PC-3 (cell line): ENCODE results near the gene MT3. TPM values are rescaled to one million over a fixed set of nuclear protein-coding genes. Genes with fewer than 3 reads are reported as not detected.

Experiments used
- ATAC-seq: fragments of 200-7000 bp; cut with Tn5 transposase; 2 replicates; pipeline ENCODE4 v1.9.1; 2020; ENCODE audit warnings: mild to moderate bottlenecking, moderate library complexity
- BruUV-seq: library from RNA; stranded (reverse); fragments of 400-500 nt; replicated peaks from 2 replicates; lab custom pipeline; 2021; lab: Mats Ljungman, UMichigan
- CTCF ChIA-PET: fragments of 300-600 bp; sonication (Branson Sonifier 250); formaldehyde crosslinking; loops from one replicate; lab custom pipeline; 2022; ENCODE audit warnings: antibody characterized with exemption; lab: Charles Lee
- POLR2A ChIA-PET: fragments of 300-600 bp; sonication (Branson Sonifier 250); formaldehyde crosslinking; loops from one replicate; lab custom pipeline; 2022; ENCODE audit warnings: antibody characterized with exemption; ENCODE audit not compliant: unreplicated experiment; lab: Charles Lee
- DNase-seq: peaks from one replicate; pipeline ENCODE4 v3.0.0-alpha.2; 2015
- H2AFZ ChIP-seq: fragments of 300-600 bp; sonication (generic); 2 replicates; pipeline ENCODE4 v1.6.0; 2016; ENCODE audit warnings: antibody characterized with exemption, low read length
- H3F3A ChIP-seq: fragments of 300-600 bp; sonication (generic); one replicate; pipeline ENCODE4 v1.6.0; 2017; ENCODE audit warnings: antibody characterized with exemption, low read length, control low read depth, mild to moderate bottlenecking; ENCODE audit not compliant: unreplicated experiment
- H3K27ac ChIP-seq: fragments of 300-600 bp; sonication (generic); 2 replicates; pipeline ENCODE4 v1.5.1; 2016; ENCODE audit warnings: mild to moderate bottlenecking, low read length
- H3K27me3 ChIP-seq: fragments of 300-600 bp; sonication (generic); 2 replicates; pipeline ENCODE4 v1.6.1; 2016; ENCODE audit warnings: low read length, mixed read lengths
- H3K36me3 ChIP-seq: fragments of 300-600 bp; sonication (generic); 2 replicates; pipeline ENCODE4 v1.6.1; 2016; ENCODE audit warnings: low read depth, mixed run types, low read length, mixed read lengths
- H3K4me1 ChIP-seq: fragments of 300-600 bp; sonication (generic); 2 replicates; pipeline ENCODE4 v1.5.1; 2016; ENCODE audit warnings: low read length; ENCODE audit not compliant: insufficient read depth
- H3K4me2 ChIP-seq: fragments of 300-600 bp; sonication (generic); 2 replicates; pipeline ENCODE4 v1.6.0; 2016; ENCODE audit warnings: low read length
- H3K4me3 ChIP-seq: fragments of 300-600 bp; sonication (generic); 2 replicates; pipeline ENCODE4 v1.5.1; 2016; ENCODE audit warnings: mild to moderate bottlenecking, low read length, mixed read lengths
- H3K79me2 ChIP-seq: fragments of 300-600 bp; sonication (generic); 2 replicates; pipeline ENCODE4 v1.6.1; 2017; ENCODE audit warnings: low read length, mixed read lengths
- H3K9ac ChIP-seq: fragments of 300-600 bp; sonication (generic); 2 replicates; pipeline ENCODE4 v1.6.0; 2016; ENCODE audit warnings: mild to moderate bottlenecking, low read length
- H3K9me2 ChIP-seq: fragments of 300-600 bp; sonication (generic); replicated peaks from 2 replicates; pipeline ENCODE4 v1.6.1; 2016; ENCODE audit warnings: mixed run types, low read length, mixed read lengths
- H3K9me3 ChIP-seq: fragments of 300-600 bp; sonication (generic); 2 replicates; pipeline ENCODE4 v1.6.1; 2016; ENCODE audit warnings: low read length, mixed read lengths
- H4K20me1 ChIP-seq: fragments of 300-600 bp; sonication (generic); 2 replicates; pipeline ENCODE4 v1.6.1; 2016; ENCODE audit warnings: low read length, mixed read lengths
- CTCF ChIP-seq: fragments of 300-600 bp; sonication (generic); conservative IDR thresholded peaks from 2 replicates; pipeline ENCODE4 v1.5.1; 2017; ENCODE audit warnings: antibody characterized with exemption, low read depth, mild to moderate bottlenecking, low read length
- EZH2 ChIP-seq: fragments of 300-600 bp; sonication (generic); IDR thresholded peaks from one replicate; pipeline ENCODE4 v1.6.1; 2017; ENCODE audit warnings: antibody characterized with exemption, mild to moderate bottlenecking, low read length; ENCODE audit not compliant: unreplicated experiment
- EZH2phosphoT487 ChIP-seq: fragments of 300-600 bp; sonication (generic); IDR thresholded peaks from 2 replicates; pipeline ENCODE4 v1.6.1; 2018; ENCODE audit warnings: mild to moderate bottlenecking, antibody characterized with exemption, low read length, borderline replicate concordance
- intact Hi-C: fragments of 100-400 bp; cut with micrococcal nuclease; formaldehyde crosslinking; loops from 2 replicates; pipeline ENCODE4 v1.9.0; 2023
- total RNA-seq: library from RNA; depleted of rRNA; stranded (reverse); fragments of >200 nt; gene quantifications from 2 replicates; pipeline ENCODE4 v1.2.3, GENCODE V29; 2014; rRNA removed

The MT3 gene
- total RNA-seq, 1 experiment from 2014 or later: not detected

- CTCF ChIA-PET: no interaction called here
- Histone ChIP-seq H3K36me3 (no peaks in the 10 kb centered on the region), H3F3A (no peaks in the 10 kb centered on the region), H3K27ac (no peak overlapping the region), H3K4me2 (no peak overlapping the region), H3K79me2 (no peaks in the 10 kb centered on the region), H3K9ac (no peak overlapping the region), H3K4me1 (peaks cover 10% of the 10 kb centered on the region), H3K9me3 (no peaks in the 10 kb centered on the region), H3K9me2 (no peaks in the 10 kb centered on the region), H2AFZ (no peak overlapping the region), H3K4me3 (no peak overlapping the region), H3K27me3 (no peaks in the 10 kb centered on the region), H4K20me1 (no peaks in the 10 kb centered on the region)
- POLR2A ChIA-PET: no interaction called here
- no TSS peak for BruUV-seq
- TF ChIP-seq CTCF (no peak), EZH2 (no peak), EZH2phosphoT487 (no peak)
- ATAC-seq (no peak), DNase-seq (no peak)
- intact Hi-C loops: no loop called here
Measured at GRCh38 chr16:56639045-56639444, 49.7 kb downstream of the MT3 start.

- H3K4me1 ChIP-seq: peaks cover 10% of the 10 kb centered on the region
- H3F3A ChIP-seq: no peaks in the 10 kb centered on the region
- DNase-seq (no peak), ATAC-seq (no peak)
- ChIA-PET CTCF (no interaction called here), POLR2A (no interaction called here)
- H2AFZ ChIP-seq: no peak overlapping the region
- no peak overlapping the region for H3K27ac ChIP-seq
- H3K9ac ChIP-seq: no peak overlapping the region
- TF ChIP-seq CTCF: no peak
- TF ChIP-seq EZH2phosphoT487: no peak
- no peak for TF ChIP-seq EZH2
- no TSS peak for BruUV-seq
- H4K20me1 ChIP-seq: no peaks in the 10 kb centered on the region
- H3K79me2 ChIP-seq: no peaks in the 10 kb centered on the region
- intact Hi-C loops: no loop called here
- no peaks in the 10 kb centered on the region for H3K9me3 ChIP-seq
- no peaks in the 10 kb centered on the region for H3K27me3 ChIP-seq
- no peaks in the 10 kb centered on the region for H3K9me2 ChIP-seq
- H3K4me3 ChIP-seq: no peak overlapping the region
- H3K36me3 ChIP-seq: no peaks in the 10 kb centered on the region
- H3K4me2 ChIP-seq: no peak overlapping the region
Measured at GRCh38 chr16:56640076-56640475, 50.7 kb downstream of the MT3 start.

Other genes starting within 250 kb of the MT3 start
- 98.9 and 107 TPM in 2 replicates for gene AMFR, start 164.0 kb upstream of the MT3 start, total RNA-seq
- gene NUDT21, start 138.2 kb upstream of the MT3 start, total RNA-seq: 44.5 and 109 TPM in 2 replicates
- 46.4 and 55.5 TPM in 2 replicates for gene OGFOD1, start 138.0 kb upstream of the MT3 start, total RNA-seq
- gene BBS2, start 69.5 kb upstream of the MT3 start, total RNA-seq: 17.6 and 19.2 TPM in 2 replicates
- gene MT4, start 24.5 kb upstream of the MT3 start, total RNA-seq: not detected in 2 replicates
- gene MT2A, start 19.1 kb downstream of the MT3 start, total RNA-seq: 683 and 758 TPM in 2 replicates
- gene MT1E, start 36.3 kb downstream of the MT3 start, total RNA-seq: not detected in 2 replicates
- gene MT1M, start 43.1 kb downstream of the MT3 start, total RNA-seq: 1.3 and 1.5 TPM in 2 replicates
- not detected in 2 replicates for gene MT1A, start 49.1 kb downstream of the MT3 start, total RNA-seq
- gene MT1B, start 62.4 kb downstream of the MT3 start, total RNA-seq: not detected in 2 replicates
- 15.2 and 27.3 TPM in 2 replicates for gene MT1F, start 68.4 kb downstream of the MT3 start, total RNA-seq
- not detected in 2 replicates for gene MT1G, start 78.5 kb downstream of the MT3 start, total RNA-seq
- not detected in 2 replicates for gene MT1H, start 80.3 kb downstream of the MT3 start, total RNA-seq
- 83.8 and 120 TPM in 2 replicates for gene MT1X, start 92.9 kb downstream of the MT3 start, total RNA-seq
- gene NUP93, start 140.6 kb downstream of the MT3 start, total RNA-seq: 94.5 and 98.6 TPM in 2 replicates